Liver (tissue), 3 donors: Measurements from ENCODE around the gene KRT85.

Experiments used
- CTCF ChIP-seq: fragments of 150-350 bp; IDR thresholded peaks from 2 replicates; pipeline ENCODE4 v1.5.1; 2017; ENCODE audit warnings: improper control_type of control experiment, low read depth, low read length; ENCODE audit not compliant: missing input control
- FOXA1 ChIP-seq: IDR thresholded peaks from 2 replicates; pipeline ENCODE4 v1.6.1; 2016; ENCODE audit warnings: antibody characterized with exemption
- GABPA ChIP-seq, 2 donors: IDR thresholded peaks in 1 of 2; conservative IDR thresholded peaks in 1 of 2; 2 replicates each; pipeline ENCODE4 v1.6.1; 2016; ENCODE audit warnings: antibody characterized with exemption in 2 of 2, mild to moderate bottlenecking in 1 of 2, moderate library complexity in 1 of 2
- HNF4A ChIP-seq, 2 donors: conservative IDR thresholded peaks; 2 replicates each; pipeline ENCODE4 v1.6.1; 2016; ENCODE audit warnings: antibody characterized with exemption in 2 of 2, mild to moderate bottlenecking in 2 of 2
- JUND ChIP-seq, 2 donors: IDR thresholded peaks; 2 replicates each; pipeline ENCODE4 v1.6.1; 2016; ENCODE audit warnings: antibody characterized with exemption in 2 of 2
- MAX ChIP-seq: IDR thresholded peaks from 2 replicates; pipeline ENCODE4 v1.6.1; 2016; ENCODE audit warnings: antibody characterized with exemption
- RAD21 ChIP-seq, 2 donors: IDR thresholded peaks; 2 replicates each; pipeline ENCODE4 v1.6.1; 2016; ENCODE audit warnings: antibody characterized with exemption in 2 of 2, mild to moderate bottlenecking in 2 of 2
- REST ChIP-seq: IDR thresholded peaks from 2 replicates; pipeline ENCODE4 v1.6.1; 2016; ENCODE audit warnings: antibody characterized with exemption, mild to moderate bottlenecking
- TAF1 ChIP-seq: conservative IDR thresholded peaks from 2 replicates; pipeline ENCODE4 v1.6.1; 2016; ENCODE audit warnings: antibody characterized with exemption, mild to moderate bottlenecking
- YY1 ChIP-seq: IDR thresholded peaks from 2 replicates; pipeline ENCODE4 v1.6.1; 2016; ENCODE audit warnings: antibody characterized with exemption, mild to moderate bottlenecking
- donor health status: healthy.
- donor health status: healthy.

- TF ChIP-seq RAD21 (IDR thresholded peaks at IDR 0.05) (no peak), CTCF (no peak), YY1 (no peak), TAF1 (no peak), GABPA (IDR thresholded peaks at IDR 0.05 in 1 of 2, conservative IDR thresholded peaks at IDR 0.05 in 1 of 2) (no peak), REST (no peak), HNF4A (conservative IDR thresholded peaks at IDR 0.05) (no peak), JUND (IDR thresholded peaks at IDR 0.05) (no peak), MAX (no peak), FOXA1 (no peak)
These were observed 38.7 kb upstream of the KRT85 start, which contains the start of gene KRT82 for GRCh38 chr12:52405922-52406385.
